Muscle layer of duodenum (tissue), 2 donors: Measurements from ENCODE around the gene MGAT3.

Source experiments
- H3K27ac ChIP-seq: one replicate; pipeline ENCODE4 v1.7.0; 2013; ENCODE audit warnings: mild to moderate bottlenecking, low read length
- H3K27me3 ChIP-seq: one replicate; pipeline ENCODE4 v1.7.0; 2013; ENCODE audit warnings: low read depth, mild to moderate bottlenecking, control low read depth, low read length
- H3K36me3 ChIP-seq, 2 donors: one replicate each; pipeline ENCODE4 v1.7.0; 2013; ENCODE audit warnings: low read length in 2 of 2, control low read depth in 1 of 2, mild to moderate bottlenecking in 1 of 2; ENCODE audit not compliant: insufficient read depth in 2 of 2, control insufficient read depth in 1 of 2
- H3K4me1 ChIP-seq, 2 donors: one replicate each; pipeline ENCODE4 v1.7.0; 2013; ENCODE audit warnings: low read length in 2 of 2, mild to moderate bottlenecking in 2 of 2, control low read depth in 1 of 2, moderate library complexity in 1 of 2; ENCODE audit not compliant: insufficient read depth in 2 of 2, control insufficient read depth in 1 of 2
- H3K4me3 ChIP-seq, 2 donors: one replicate each; pipeline ENCODE4 v1.7.0; 2013; ENCODE audit warnings: low read length in 2 of 2, low read depth in 1 of 2, mild to moderate bottlenecking in 1 of 2
- H3K9me3 ChIP-seq, 2 donors: one replicate each; pipeline ENCODE4 v1.7.0; 2013; ENCODE audit warnings: low read length in 2 of 2, control low read depth in 1 of 2, mild to moderate bottlenecking in 1 of 2; ENCODE audit not compliant: control insufficient read depth in 1 of 2
- donor health status: healthy.

Gene MGAT3

DNA sequence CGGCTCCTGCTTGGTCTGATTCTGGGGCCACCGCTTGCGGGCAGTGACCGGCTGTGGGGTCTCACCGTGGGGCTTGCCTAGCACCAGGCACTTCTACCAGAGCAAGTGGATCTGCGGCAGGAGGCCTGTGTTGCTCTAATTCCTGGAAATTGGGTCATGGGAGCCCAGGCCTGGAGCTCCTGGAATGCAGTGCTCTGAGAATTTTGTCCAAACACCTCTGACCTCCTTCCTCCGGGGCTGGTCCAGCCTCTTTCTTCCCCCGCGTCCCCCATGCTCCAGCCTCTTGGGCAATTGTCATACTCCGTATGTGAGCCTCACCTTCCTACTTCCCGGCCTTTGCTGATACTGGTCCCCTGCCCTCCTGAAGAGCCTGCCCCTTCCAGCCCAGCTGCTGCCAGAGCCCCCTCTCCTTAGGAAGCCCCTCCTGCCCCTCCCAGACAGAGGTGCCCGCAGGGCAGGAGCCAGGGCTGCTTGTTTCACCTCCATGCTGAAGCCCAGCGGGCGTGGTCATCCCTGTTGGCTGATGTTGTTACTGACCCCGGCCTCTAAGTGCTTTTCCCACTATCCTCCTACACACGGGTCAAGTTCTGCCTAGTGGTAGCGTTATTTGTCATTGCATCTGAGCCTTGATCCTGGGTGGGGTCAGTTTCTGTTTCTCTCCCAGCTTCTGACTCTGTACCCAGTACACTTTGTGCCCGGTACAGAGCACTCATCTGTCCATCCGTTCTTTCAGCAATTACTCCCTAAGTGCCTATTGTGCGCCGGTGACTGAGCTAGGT is 9.6 kb downstream of the MGAT3 start:
- Histone ChIP-seq H3K4me3 (no peak overlapping the region), H3K27ac (no peak overlapping the region), H3K27me3 (no peaks in the 10 kb centered on the region), H3K36me3 (no peaks in the 10 kb centered on the region), H3K4me1 (peaks cover 0 to 17% of the 10 kb centered on the region in 2 donors), H3K9me3 (no peaks in the 10 kb centered on the region)

DNA sequence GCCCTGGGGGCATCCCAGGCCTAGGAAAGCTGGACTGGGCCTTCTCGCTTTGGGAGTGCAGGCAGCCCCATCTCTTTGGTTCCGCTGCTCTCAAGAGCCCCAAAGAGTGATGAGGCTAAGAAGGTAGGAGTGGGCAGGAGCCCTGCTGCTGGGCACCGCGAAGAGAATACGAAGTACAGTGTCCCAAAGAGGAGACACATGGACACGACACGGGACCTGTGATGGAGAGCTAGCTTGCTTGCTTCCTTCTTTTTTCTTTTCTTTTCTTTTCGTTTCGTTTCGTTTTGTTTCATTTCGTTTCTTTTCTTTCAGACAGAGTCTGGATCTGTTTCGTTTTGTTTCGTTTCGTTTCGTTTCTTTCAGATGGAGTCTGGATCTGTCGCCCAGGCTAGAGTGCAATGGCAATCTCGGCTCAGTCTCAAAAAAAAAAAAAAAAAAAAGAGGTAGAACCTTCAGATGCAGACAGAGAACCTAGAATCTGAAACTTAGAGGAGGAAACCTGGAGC is 10.6 kb downstream of the MGAT3 start:
- H3K36me3 ChIP-seq, result no peaks in the 10 kb centered on the region
- peaks cover 8 to 27% of the 10 kb centered on the region in 2 donors for H3K4me1 ChIP-seq
- no peaks in the 10 kb centered on the region for H3K27me3 ChIP-seq
- H3K4me3 ChIP-seq, result no peak overlapping the region
- H3K27ac ChIP-seq, result no peak overlapping the region
- H3K9me3 ChIP-seq, result no peaks in the 10 kb centered on the region

DNA sequence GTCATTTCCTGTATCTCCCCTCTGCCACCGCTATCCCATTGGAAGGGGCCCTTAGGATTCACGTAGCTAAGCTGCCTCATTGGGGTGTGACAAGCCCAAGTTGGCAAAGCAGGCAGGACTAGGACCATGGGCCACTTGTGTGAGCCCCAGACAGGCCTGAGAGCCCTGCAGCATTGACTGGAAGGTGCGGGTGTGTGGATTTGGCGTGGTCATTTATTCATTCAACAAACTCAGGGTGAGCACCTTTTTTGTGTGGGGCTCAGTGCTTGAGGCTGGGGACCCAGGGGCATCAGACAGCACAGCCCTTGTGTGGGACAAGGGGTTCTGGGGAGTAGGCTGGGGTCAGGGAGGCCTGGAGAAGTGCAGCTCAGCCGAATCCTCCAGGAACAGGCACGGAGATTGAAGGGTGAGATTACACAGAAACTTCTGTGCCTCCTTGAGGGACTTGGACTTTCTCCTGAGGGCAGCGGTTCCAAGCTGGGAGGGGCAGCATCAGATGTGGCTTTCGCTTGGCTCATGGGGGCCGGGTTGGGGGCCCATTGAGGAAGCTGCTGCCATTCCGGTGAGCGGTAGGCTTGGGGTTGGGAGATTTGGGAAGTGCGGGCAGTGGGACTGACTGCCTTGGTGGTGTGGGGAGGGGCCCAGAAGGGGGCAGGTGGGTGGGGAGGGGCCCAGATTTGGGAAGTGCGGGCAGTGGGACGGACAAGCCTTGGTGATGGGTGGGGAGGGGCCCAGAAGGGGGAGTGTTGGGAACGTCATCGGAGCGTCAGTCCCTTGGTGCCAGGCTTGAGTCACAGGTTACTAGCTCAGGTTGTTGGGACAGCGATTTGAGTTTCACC is 11.9 kb downstream of the MGAT3 start:
- no peak overlapping the region for H3K4me3 ChIP-seq
- no peaks in the 10 kb centered on the region for H3K36me3 ChIP-seq
- H3K27me3 ChIP-seq, result no peaks in the 10 kb centered on the region
- H3K9me3 ChIP-seq, result no peaks in the 10 kb centered on the region
- peaks cover 8 to 27% of the 10 kb centered on the region in 2 donors for H3K4me1 ChIP-seq
- no peak overlapping the region for H3K27ac ChIP-seq

DNA sequence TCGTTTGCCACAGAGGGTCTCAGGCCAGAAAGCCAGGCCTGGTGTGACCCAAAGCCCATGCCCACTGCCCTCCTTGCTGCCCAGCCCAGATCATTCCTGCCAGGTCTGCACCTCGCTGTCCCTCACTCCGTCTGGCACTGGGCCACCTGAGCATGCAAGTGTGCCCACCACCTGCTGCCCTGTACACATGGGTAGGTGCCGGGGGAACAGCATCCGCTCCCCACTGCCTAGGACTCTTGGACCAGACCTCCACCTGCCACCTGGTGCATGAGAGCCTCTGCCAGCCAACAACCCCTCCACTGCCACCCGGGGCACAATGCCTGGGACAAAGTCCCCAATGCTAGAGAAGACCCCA is 12.5 kb downstream of the MGAT3 start:
- Histone ChIP-seq H3K9me3 (no peaks in the 10 kb centered on the region), H3K4me1 (peaks cover 8 to 27% of the 10 kb centered on the region in 2 donors), H3K27ac (no peak overlapping the region), H3K36me3 (no peaks in the 10 kb centered on the region), H3K4me3 (no peak overlapping the region), H3K27me3 (no peaks in the 10 kb centered on the region)

DNA sequence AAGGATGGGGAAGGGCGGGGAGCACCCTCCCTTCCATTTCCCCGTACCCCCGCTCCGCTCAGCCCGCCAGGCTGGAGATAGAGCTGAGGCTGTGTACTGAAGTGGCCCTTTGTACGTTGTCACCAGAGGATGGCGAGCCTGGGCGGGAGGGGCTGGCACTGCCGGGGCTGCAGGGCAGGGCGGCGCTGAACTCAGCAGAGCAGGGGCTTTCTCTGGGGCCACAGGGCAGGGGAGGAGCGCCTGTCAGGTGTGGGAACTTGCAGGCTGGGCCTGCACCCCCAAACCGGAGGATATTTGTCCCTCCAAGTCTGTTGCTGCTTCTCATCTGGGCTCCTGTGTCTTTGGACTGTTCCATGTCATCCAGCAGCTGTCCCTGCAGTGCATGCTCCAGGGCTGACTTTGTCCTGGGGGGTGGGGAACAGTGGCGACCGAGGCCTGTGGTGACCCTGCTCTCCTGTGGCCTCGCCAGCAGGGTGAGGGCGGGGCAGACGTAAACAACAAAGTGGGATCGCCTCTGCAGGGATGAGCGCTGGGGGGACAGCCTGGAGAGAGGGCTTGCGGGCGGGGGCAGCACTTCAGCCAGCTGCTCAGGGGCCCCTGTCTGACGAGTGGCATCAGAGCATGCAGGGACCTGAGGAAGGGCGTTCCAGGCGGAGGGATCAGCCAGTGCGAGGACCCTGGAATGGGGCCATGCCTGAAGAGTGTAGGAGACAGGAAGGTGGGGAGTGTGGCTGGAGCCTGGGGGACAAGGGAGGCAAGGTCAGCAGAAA is 13.1 kb downstream of the MGAT3 start:
- Histone ChIP-seq H3K4me3 (no peak overlapping the region), H3K4me1 (peaks cover 8 to 27% of the 10 kb centered on the region in 2 donors), H3K9me3 (no peaks in the 10 kb centered on the region), H3K36me3 (no peaks in the 10 kb centered on the region), H3K27me3 (no peaks in the 10 kb centered on the region), H3K27ac (peak overlapping the region; percentile 64)

DNA sequence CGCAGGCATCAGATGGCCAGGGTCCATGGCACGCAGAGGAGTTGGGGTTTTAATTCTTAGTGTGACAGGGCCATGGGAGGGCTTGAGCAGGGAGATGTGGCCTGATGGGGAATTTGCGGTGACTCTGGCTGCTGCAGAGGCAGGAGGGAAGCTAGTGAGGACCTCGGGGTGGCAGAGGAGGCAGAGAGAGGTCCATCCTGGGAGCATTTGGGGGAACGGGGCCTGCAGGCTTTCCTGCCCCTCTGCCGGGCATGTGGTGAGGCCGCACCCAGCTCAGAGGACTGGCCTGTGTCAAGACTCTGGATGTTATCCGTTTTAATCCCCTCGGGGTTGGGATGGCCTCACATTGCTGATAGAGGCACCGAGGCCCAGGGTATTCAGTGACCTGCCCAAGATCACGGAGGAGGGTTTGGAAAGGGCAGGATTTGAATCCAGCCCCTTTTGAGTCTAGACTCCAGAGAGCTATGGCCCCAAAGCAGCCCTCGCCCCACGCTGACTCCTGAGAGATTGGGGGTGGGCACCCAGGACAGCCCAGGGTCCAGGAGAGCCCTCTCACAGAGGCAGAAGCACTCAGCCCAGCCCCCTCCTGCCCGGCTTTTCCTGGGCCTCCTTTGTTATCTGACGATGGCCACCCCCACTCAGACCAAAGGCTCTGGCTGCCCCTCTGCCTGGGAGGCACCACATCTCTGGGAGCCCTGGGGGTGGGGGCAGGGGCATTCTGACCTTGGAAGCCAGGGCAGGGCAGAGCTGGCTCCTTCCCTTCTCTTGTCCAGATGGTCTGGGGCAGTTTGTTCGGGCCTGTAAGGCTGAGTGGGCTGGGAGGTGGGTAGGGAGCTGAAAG is 13.9 kb downstream of the MGAT3 start:
- Histone ChIP-seq H3K4me1 (peaks cover 8 to 27% of the 10 kb centered on the region in 2 donors), H3K4me3 (peak overlapping the region in 1 of 2 donors; percentile 11), H3K27me3 (no peaks in the 10 kb centered on the region), H3K36me3 (no peaks in the 10 kb centered on the region), H3K9me3 (no peaks in the 10 kb centered on the region), H3K27ac (peak overlapping the region; percentile 64)

DNA sequence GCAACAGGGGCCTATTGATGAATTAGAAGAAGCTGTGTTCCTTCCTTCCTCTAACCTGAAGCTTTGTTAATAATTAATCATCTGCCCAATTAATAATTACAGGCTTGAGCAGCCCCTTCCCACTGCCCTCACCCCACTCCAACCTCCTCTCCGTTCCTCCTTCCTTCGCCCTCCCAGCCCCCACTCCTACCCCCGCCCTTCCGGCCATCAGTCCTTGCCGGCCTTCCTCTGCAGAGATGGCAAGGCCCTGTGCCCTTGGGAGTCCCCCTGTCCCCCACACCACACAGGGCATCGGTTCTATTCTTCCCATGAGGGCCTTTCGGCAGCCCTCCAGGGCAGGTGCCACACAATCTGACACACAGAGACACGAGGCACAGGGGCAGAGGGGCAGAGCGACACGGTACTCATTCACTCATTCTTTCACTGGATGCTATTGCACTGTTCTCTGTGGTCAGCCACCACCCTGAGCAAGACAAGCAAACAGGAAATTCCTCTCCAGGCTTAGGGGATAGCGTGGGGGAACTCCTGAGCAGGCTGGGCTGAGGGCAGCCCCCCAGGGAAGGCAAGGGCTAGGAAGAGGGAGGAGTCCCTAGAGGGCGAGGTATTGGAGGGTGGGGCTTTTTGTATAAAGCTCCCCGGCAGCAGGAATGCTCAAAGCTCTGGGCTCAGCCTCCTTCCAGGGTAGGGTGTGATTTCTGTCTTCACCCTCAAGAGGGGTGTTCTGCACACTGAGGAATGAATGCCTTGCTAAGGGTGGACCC is 14.7 kb downstream of the MGAT3 start:
- Histone ChIP-seq H3K27ac (peak overlapping the region; percentile 64), H3K36me3 (no peaks in the 10 kb centered on the region), H3K9me3 (no peaks in the 10 kb centered on the region), H3K4me3 (peak overlapping the region in 1 of 2 donors; percentile 11), H3K27me3 (no peaks in the 10 kb centered on the region), H3K4me1 (peaks cover 8 to 27% of the 10 kb centered on the region in 2 donors)

DNA sequence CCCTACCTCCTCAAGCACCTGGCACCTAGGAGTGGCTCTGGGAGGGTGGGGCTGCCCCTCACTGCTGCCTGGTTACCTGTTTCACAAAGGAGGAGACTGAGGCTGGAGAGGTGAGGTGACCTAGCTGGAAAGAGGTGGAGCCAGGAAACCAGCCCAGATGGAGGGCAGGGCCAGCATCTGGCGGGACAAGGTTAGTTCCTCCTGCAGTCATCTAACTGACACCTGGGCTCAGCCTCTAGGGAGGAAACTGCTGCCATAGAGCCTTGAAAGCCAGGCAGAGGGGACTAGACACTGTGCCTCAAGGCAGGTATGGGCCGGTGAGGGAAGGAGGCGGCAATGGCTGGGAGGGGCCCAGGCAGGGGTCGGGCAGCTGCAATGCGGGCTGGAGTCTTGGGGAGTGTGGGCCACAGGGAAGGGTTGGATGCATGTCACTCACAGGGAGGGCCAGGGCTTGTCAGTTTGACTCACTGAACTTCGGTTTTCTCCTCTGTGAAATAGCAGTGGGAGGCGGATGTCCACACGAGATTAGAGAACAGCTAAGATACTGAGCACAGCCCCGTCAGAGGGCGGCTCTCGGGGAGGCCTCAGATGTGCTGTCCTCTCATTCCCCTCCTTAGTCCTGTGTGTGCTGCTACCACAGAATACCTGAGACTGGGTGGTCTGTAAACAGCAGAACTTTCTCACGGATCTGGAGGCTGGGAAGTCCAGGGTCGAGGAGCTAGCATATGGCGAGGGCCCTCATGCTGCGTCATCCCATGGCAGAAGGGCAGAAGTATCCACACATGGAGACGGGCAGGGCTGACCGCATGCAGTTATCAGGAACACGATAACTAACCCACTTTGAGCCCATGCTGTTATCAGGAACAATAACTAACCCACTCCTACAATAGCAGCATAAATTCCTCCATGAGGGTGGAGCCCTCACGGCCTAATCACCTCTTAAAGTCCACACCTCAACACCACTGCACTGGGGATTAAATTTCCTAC is 16.1 kb downstream of the MGAT3 start:
- peaks cover 8 to 27% of the 10 kb centered on the region in 2 donors for H3K4me1 ChIP-seq
- H3K36me3 ChIP-seq, result no peaks in the 10 kb centered on the region
- H3K27me3 ChIP-seq, result no peaks in the 10 kb centered on the region
- peak overlapping the region; percentile 64 for H3K27ac ChIP-seq
- no peaks in the 10 kb centered on the region for H3K9me3 ChIP-seq
- peak overlapping the region in 1 of 2 donors; percentile 30 for H3K4me3 ChIP-seq

DNA sequence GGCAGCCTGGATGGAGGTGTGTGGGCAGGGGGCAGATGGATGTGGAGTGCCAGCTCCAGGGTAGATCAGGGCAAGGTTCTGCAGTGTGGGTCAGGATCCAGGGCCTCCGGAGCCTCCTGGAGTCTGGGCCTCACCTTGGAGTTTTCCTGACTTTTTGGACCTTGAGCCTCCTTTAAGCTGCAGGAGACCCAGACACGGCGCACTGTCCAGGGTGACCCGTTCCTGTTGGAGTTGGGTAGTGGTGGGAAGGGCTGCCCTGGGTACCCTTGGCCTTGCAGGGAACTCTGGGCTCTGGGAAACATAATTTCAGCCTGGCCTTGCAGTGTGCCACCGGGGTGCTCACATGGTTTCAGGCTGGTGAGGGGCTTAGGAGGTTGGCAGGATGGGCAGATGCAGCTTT is 17.0 kb downstream of the MGAT3 start:
- H3K4me3 ChIP-seq, result no peak overlapping the region
- H3K27ac ChIP-seq, result peak overlapping the region; percentile 23
- no peaks in the 10 kb centered on the region for H3K27me3 ChIP-seq
- H3K9me3 ChIP-seq, result no peaks in the 10 kb centered on the region
- H3K4me1 ChIP-seq, result peaks cover 8 to 27% of the 10 kb centered on the region in 2 donors
- H3K36me3 ChIP-seq, result no peaks in the 10 kb centered on the region
